ENCODE measurements around the gene TNXB.
"Not testable (repeated sequence)": the region's sequence is repeated elsewhere in the genome, so short reads cannot be mapped to it uniquely, and the experiment has no call there.

TNXB gene

GRCh38 chr6:32038878-32039277 lies 70.3 kb downstream of the TNXB start:
- H3K27ac ChIP-seq, result not testable (repeated sequence)

DNA sequence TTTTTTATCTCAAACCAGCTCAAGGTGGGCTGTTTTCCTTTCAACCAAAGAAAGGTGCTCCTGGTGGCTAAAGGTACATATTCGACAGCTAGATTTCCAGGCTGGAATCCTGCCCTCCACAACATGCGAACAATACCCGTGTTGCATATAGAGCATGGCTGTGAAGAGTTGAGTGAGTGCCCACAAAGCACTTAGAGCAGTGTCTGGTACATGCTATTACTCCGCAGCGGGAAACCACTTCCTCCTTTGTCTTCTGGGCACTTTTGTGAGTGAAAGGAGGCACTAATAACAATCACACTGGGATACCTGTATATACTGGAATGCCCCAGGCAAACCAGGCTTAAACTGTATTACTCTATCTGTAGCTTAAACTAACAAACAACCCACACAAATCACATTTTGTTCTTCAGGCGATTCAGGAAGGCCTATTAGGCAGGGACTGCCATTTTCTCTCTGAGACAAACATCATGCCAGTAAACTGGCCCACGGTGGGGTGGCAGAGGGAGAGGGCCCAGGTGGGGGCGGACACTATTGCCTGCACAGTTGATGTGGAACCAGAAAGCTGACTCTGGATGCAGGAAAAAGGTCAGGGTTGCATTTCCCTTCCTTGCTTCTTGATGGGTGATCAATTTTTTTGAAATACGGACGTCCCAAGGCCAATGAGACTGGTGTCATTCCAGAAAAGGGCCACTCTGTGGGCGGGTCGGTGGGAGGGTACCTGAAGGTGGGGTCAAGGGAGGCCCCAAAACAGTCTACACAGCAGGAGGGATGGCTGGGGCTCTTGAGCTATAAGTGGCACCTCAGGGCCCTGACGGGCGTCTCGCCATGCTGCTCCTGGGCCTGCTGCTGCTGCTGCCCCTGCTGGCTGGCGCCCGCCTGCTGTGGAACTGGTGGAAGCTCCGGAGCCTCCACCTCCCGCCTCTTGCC lies 71.3 kb downstream of the TNXB start, which contains the start of gene CYP21A2:
CYP21A2 (plus strand) TSS at position 818 of the 927 bp plus-strand sequence; CDS start at position 826, 8 bp downstream.
- H3K27ac ChIP-seq, result not testable (repeated sequence)

DNA sequence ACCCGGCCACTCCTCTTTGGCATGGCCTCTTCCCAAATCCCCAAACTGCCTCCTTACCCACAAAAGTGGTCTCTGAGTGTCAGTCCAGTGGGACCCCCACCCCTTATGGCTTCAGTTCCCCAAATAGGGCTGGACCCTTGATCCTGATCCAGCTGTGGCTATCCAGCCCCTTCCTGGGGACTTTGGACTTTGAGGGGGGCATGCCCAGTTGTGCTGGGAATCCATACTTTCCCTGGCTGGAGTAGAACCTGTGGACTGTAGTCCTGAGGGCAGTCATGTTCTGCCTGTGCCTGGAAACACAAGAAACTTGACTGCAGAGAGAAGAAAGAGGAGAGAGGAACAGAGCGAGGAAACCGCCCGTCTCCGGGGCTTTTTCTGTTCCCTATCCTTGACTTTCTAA lies 72.0 kb downstream of the TNXB start:
- not testable (repeated sequence) for H3K27ac ChIP-seq

- H3K27ac ChIP-seq, result not testable (repeated sequence)
Observed at GRCh38 chr6:32035283-32036013, 73.7 kb downstream of the TNXB start.

GRCh38 chr6:32029553-32029952 lies 79.6 kb downstream of the TNXB start:
- not testable (repeated sequence) for H3K27ac ChIP-seq

DNA sequence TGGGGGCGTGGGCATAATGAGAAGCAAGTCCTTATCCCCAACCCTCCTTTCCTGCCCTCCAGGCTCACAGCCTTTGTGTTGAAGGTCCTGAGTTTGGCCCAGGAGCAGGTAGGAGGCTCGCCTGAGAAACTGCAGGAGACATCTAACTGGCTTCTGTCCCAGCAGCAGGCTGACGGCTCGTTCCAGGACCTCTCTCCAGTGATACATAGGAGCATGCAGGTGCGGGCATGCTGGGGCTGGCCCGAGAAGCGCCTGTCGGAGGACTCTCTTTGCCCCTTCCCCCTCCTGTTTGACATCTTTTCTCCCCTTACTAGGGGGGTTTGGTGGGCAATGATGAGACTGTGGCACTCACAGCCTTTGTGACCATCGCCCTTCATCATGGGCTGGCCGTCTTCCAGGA lies 80.5 kb downstream of the TNXB start:
- H3K27ac ChIP-seq, result not testable (repeated sequence)

- H3K27ac ChIP-seq, result not testable (repeated sequence)
Observed at GRCh38 chr6:32022100-32022499, 87.0 kb downstream of the TNXB start.

DNA sequence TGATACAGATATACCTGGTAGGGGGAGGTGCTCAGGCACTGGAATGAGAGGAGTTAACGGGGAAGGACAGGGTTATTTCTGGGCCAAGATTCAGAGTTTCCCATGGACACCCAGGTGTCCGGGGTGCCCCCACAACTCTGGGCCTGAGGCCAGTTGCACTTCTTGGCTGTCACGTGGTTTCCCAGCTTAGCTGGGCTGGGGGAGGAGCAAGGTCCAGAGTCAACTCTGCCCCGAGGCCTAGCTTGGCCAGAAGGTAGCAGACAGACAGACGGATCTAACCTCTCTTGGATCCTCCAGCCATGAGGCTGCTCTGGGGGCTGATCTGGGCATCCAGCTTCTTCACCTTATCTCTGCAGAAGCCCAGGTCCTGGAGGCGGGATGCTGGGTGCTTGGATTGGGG lies 94.6 kb downstream of the TNXB start, which contains the start of gene C4B:
C4B (plus strand) TSS at position 249 of the 400 bp plus-strand sequence; CDS start at position 300, 51 bp downstream.
- H3K27ac ChIP-seq, result not testable (repeated sequence)

DNA sequence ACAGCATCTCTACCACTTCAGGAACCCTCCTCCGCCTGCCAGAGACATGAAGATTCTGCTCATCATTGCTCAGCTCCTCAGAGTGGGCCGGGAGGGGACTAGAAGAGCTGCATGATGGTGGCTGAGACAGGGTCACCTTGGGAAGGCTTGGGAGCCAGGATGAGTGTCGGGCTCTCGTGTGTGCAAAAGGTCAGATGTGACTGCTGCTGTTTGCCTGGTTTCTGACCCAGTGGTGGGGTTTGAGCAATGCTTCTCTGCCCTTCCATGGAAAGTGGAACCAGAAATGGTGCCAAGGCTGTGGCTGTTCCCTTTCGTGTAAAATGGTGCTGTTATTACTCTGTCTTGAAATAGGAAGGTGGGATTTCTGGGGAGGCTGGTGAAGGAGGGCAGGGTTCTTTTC lies 95.4 kb downstream of the TNXB start:
- not testable (repeated sequence) for H3K27ac ChIP-seq

GRCh38 chr6:32012941-32013617 lies 96.1 kb downstream of the TNXB start:
- H3K27ac ChIP-seq, result not testable (repeated sequence)

DNA sequence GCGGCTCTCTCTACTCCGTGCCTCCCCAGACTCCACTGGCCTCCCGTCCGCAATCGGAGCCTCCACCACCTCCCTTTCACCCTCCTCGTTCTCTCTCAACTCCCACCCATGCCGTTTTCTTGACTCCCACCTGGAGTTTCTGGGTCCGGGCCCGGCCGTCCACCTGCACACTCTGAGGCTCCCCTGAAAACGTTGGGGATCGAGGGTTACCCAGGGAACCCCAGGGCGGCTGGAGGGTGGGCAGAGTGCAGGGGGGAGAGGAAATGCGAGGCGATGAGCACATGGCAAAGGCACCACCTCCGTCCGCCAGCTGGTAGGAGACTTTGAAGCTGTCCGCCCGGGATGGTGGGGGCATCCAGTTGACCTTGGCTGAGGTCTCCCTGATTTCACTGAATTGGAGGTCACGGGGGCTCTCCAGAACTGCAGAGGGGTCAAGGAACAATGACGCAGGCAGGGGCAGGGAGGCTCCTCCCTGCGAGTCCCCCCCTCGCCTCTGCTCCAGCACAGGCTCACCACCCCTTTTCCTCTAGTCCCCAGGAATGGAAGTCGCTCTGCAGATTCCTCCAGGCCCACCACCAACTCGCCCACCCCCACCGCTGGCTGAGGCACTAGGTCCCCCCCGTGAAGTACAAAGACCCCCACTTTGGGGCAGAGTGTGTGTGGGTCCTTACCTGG lies 98.1 kb downstream of the TNXB start:
- H3K27ac ChIP-seq, result not testable (repeated sequence)

DNA sequence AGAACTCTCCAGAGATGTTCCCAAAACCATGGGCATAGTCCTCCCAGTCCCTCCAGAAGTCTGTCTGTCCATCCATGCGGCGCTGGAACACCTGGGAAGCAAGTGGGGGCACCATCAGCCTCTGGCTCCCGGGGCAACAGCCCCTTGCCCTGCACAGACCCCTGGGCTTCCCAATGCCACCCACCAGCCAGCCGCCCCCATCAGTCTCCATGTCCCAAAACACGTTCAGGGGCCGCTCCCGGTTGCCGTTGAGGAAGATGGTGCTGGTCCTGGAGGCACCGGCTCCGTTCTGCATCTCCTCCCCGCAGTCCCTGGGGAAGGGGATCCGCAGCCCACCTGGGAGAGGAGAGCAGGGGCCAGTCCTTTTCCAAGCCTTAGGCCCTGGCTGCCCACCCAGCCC lies 99.6 kb downstream of the TNXB start:
- H3K27ac ChIP-seq, result not testable (repeated sequence)

DNA sequence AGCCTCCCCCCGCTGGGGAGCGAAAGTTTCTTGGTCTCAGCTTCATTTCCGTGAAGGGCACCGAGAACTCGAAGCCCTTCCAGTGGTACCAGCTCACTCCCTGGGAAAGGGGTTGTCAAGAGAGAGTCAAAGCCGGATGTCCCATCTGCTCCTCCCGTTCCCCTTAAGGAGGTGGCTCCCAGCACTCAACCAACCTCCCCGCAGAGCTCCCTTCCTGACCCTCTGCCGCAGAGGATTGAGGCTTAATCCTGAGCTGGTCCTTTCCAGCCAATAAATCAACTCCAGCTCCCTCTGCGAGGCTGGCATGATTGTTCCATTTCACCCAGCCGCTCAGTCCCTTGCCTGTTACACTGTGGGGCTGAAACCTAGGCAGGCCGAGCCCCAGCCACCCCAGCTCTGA lies 100.5 kb downstream of the TNXB start:
- H3K27ac ChIP-seq, result not testable (repeated sequence)

- not testable (repeated sequence) for H3K27ac ChIP-seq
Observed at GRCh38 chr6:32008037-32008436, 101.1 kb downstream of the TNXB start.

DNA sequence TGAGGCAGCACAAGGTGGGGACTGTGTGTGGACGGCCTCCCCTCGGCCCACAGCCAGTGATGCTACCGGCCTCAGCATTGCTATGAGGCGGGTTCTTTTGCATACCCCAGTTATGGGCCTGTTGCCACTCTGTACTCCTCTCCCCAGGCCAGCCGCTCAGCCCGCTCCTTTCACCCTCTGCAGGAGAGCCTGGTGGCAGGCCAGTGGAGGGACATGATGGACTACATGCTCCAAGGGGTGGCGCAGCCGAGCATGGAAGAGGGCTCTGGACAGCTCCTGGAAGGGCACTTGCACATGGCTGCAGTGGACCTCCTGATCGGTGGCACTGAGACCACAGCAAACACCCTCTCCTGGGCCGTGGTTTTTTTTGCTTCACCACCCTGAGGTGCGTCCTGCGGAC lies 102.1 kb downstream of the TNXB start:
- H3K27ac ChIP-seq, result not testable (repeated sequence)

DNA sequence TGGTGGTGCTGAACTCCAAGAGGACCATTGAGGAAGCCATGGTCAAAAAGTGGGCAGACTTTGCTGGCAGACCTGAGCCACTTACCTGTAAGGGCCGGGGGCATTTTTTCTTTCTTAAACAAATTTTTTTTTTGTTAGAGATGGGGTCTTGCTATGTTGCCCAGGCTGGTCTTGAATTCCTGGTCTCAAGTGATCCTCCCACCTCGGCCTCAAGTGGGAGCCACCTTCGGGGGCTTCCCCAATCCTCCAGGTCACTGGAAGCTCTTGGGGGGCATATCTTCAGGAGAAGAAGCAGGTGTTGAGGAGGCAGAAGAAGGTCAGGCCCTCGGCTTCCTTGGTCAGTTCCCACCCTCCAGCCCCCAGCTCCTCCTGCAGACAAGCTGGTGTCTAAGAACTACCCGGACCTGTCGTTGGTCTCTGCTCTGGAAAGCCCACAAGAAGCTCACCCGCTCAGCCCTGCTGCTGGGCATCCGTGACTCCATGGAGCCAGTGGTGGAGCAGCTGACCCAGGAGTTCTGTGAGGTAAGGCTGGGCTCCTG lies 103.1 kb downstream of the TNXB start:
- not testable (repeated sequence) for H3K27ac ChIP-seq

DNA sequence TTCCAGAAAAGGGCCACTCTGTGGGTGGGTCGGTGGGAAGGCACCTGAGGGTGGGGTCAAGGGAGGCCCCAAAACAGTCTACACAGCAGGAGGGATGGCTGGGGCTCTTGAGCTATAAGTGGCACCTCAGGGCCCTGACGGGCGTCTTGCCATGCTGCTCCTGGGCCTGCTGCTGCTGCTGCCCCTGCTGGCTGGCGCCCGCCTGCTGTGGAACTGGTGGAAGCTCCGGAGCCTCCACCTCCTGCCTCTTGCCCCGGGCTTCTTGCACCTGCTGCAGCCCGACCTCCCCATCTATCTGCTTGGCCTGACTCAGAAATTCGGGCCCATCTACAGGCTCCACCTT lies 103.6 kb downstream of the TNXB start:
- H3K27ac ChIP-seq, result not testable (repeated sequence)

DNA sequence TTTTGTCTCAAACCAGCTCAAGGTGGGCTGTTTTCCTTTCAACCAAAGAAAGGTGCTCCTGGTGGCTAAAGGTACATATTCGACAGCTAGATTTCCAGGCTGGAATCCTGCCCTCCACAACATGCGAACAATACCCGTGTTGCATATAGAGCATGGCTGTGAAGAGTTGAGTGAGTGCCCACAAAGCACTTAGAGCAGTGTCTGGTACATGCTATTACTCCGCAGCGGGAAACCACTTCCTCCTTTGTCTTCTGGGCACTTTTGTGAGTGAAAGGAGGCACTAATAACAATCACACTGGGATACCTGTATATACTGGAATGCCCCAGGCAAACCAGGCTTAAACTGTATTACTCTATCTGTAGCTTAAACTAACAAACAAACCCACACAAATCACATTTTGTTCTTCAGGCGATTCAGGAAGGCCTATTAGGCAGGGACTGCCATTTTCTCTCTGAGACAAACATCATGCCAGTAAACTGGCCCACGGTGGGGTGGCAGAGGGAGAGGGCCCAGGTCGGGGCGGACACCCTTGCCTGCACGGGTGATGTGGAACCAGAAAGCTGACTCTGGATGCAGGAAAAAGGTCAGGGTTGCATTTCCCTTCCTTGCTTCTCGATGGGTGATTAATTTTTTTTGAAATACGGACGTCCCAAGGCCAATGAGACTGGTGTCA lies 104.1 kb downstream of the TNXB start:
- not testable (repeated sequence) for H3K27ac ChIP-seq

- H3K27ac ChIP-seq, result not testable (repeated sequence)
Observed at GRCh38 chr6:32004393-32004792, 104.7 kb downstream of the TNXB start.

DNA sequence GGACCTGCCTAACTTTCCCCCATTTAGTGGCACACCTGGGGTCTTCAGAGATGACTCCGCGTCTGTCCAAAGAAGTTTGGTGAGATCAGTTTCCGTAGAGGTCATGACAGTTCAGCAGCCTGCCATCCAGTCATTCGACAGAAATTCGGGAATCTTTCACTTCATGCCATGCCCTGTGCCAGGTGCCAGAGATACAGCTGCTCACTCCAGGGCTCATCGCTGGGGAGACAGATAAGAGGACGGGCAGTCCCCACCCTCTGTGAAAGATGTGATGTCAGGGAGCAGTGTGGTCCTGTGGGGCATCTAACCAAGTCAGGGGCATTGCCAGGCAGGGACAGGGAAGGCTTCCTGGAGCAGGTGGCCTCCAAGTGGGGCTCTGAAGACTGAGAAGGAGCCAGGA lies 105.8 kb downstream of the TNXB start:
- not testable (repeated sequence) for H3K27ac ChIP-seq

Measured in C4-2B (cell line).